Spleen (tissue), 7 donors: ENCODE results near the gene MYO15A.

Experiments used
- CTCF ChIP-seq, 11 experiments: fragments of 200-600 bp in 7 of 11; fragments of 450-650 bp in 4 of 11; sonication (generic) in 4 of 11; IDR thresholded peaks in 8 of 11; conservative IDR thresholded peaks in 3 of 11; 1 replicate in 7 of 11; 2 replicates in 4 of 11; pipeline versions ENCODE4 v1.4.0 to v1.8.0; 2016 to 2021; ENCODE audit warnings: antibody characterized with exemption in 11 of 11, inconsistent platforms in 4 of 11, mild to moderate bottlenecking in 1 of 11
- POLR2AphosphoS5 ChIP-seq, 3 donors: sonication (generic); formaldehyde crosslinking; IDR thresholded peaks; one replicate each; pipeline ENCODE4 v1.5.1; 2017; ENCODE audit warnings: antibody characterized with exemption in 3 of 3
- donor health status: DM: no; HTN: no; CAD: no; lungs with moderate emphysema.
- donor health status: DM: no; HTN: no; CAD: no.
- donor health status: DM: no; HTN: no; CAD: no.

- no peak for TF ChIP-seq CTCF (IDR thresholded peaks at IDR 0.05 in 8 of 11, conservative IDR thresholded peaks at IDR 0.05 in 3 of 11)
- no peak for TF ChIP-seq POLR2AphosphoS5 (IDR thresholded peaks at IDR 0.05)
These were observed 55.0 kb downstream of the MYO15A start for GRCh38 chr17:18163547-18163946.
